IMR-90 (cell line): ENCODE measurements around the gene CYB5R4. TPM values are rescaled to one million over a fixed set of nuclear protein-coding genes. Genes with fewer than 3 reads are reported as not detected.

Source experiments
- ATAC-seq: fragments of 200-7000 bp; cut with Tn5 transposase; 2 replicates; pipeline ENCODE4 v1.9.1; 2020; ENCODE audit warnings: low read depth, mild to moderate bottlenecking, moderate library complexity
- BruUV-seq: library from RNA; stranded (reverse); fragments of 400-500 nt; replicated peaks from 2 replicates; lab custom pipeline; 2021; lab: Mats Ljungman, UMichigan
- CTCF ChIA-PET: fragments of 300-600 bp; formaldehyde crosslinking; extraction: SDS; loops from one replicate; lab custom pipeline; 2021; ENCODE audit warnings: antibody characterized with exemption; lab: Yijun Ruan, JAX
- POLR2A ChIA-PET: fragments of 300-600 bp; sonication (Branson Sonifier 250); formaldehyde crosslinking; loops from one replicate; lab custom pipeline; 2022; ENCODE audit warnings: antibody characterized with exemption; ENCODE audit not compliant: unreplicated experiment; lab: Charles Lee
- DNase-seq: peaks from one replicate; pipeline ENCODE4 v3.0.0; 2013
- H2AFZ ChIP-seq: replicated peaks from 2 replicates; pipeline ENCODE3; 2013; ENCODE audit warnings: low read length, mild to moderate bottlenecking; ENCODE audit not compliant: poor library complexity
- H2AK5ac ChIP-seq: 2 replicates; pipeline ENCODE4 v1.6.1; 2013; ENCODE audit warnings: low read depth, low read length, inconsistent platforms
- H2AK9ac ChIP-seq: replicated peaks from 2 replicates; pipeline ENCODE3; 2013; ENCODE audit warnings: mild to moderate bottlenecking, low read depth, low read length, moderate library complexity; ENCODE audit not compliant: poor library complexity
- H2BK120ac ChIP-seq: 2 replicates; pipeline ENCODE4 v1.6.1; 2013; ENCODE audit warnings: low read depth, low read length, inconsistent platforms
- H2BK15ac ChIP-seq: 3 replicates; pipeline ENCODE4 v1.6.1; 2013; ENCODE audit warnings: low read depth, low read length, inconsistent platforms
- H2BK20ac ChIP-seq: 2 replicates; pipeline ENCODE4 v1.6.1; 2013; ENCODE audit warnings: low read depth, mild to moderate bottlenecking, inconsistent platforms, low read length, moderate library complexity
- H2BK5ac ChIP-seq: 2 replicates; pipeline ENCODE4 v1.6.1; 2013; ENCODE audit warnings: mild to moderate bottlenecking, low read depth, low read length, inconsistent platforms; ENCODE audit not compliant: poor library complexity, severe bottlenecking
- H3K14ac ChIP-seq: replicated peaks from 2 replicates; pipeline ENCODE4 v1.6.1; 2013; ENCODE audit warnings: low read depth, low read length, inconsistent platforms
- H3K18ac ChIP-seq: 2 replicates; pipeline ENCODE4 v1.6.1; 2013; ENCODE audit warnings: low read depth, low read length, control low read depth
- H3K23ac ChIP-seq: 2 replicates; pipeline ENCODE4 v1.6.1; 2013; ENCODE audit warnings: low read depth, low read length, inconsistent platforms
- H3K27ac ChIP-seq: 2 replicates; pipeline ENCODE4 v1.5.1; 2013; ENCODE audit warnings: mild to moderate bottlenecking, control low read depth, low read length; ENCODE audit not compliant: insufficient read depth
- H3K27me3 ChIP-seq: 2 replicates; pipeline ENCODE4 v1.6.1; 2013; ENCODE audit warnings: low read length; ENCODE audit not compliant: control insufficient read depth, insufficient read depth
- H3K36me3 ChIP-seq: 2 replicates; pipeline ENCODE4 v1.6.1; 2013; ENCODE audit warnings: low read length, mixed read lengths; ENCODE audit not compliant: control insufficient read depth, insufficient read depth
- H3K4ac ChIP-seq: 2 replicates; pipeline ENCODE4 v1.6.1; 2013; ENCODE audit warnings: low read depth, low read length, inconsistent platforms
- H3K4me1 ChIP-seq: 2 replicates; pipeline ENCODE4 v1.6.1; 2013; ENCODE audit warnings: low read length, mixed read lengths; ENCODE audit not compliant: control insufficient read depth, insufficient read depth
- H3K4me2 ChIP-seq: 2 replicates; pipeline ENCODE4 v1.6.1; 2013; ENCODE audit warnings: low read depth, mild to moderate bottlenecking, control low read depth, low read length, moderate library complexity
- H3K4me3 ChIP-seq: 2 replicates; pipeline ENCODE4 v1.5.1; 2013; ENCODE audit warnings: low read depth, mild to moderate bottlenecking, control low read depth, low read length, moderate library complexity; ENCODE audit not compliant: insufficient read depth
- H3K56ac ChIP-seq: 2 replicates; pipeline ENCODE4 v1.6.1; 2013; ENCODE audit warnings: low read length, inconsistent platforms; ENCODE audit not compliant: insufficient read depth; ENCODE audit errors: extremely low read depth
- H3K79me1 ChIP-seq, 2 experiments: 2 replicates each; pipeline ENCODE4 v1.6.1; 2013; ENCODE audit warnings: low read length in 2 of 2, inconsistent platforms in 1 of 2, low read depth in 1 of 2
- H3K9ac ChIP-seq: 2 replicates; pipeline ENCODE4 v1.6.1; 2013; ENCODE audit warnings: low read depth, low read length, control low read depth
- H3K9me1 ChIP-seq: 2 replicates; pipeline ENCODE4 v1.6.1; 2013; ENCODE audit warnings: low read length, inconsistent platforms; ENCODE audit not compliant: insufficient read depth
- H3K9me3 ChIP-seq: 2 replicates; pipeline ENCODE4 v1.6.1; 2013; ENCODE audit warnings: low read length; ENCODE audit not compliant: control insufficient read depth, insufficient read depth
- H4K20me1 ChIP-seq: 2 replicates; pipeline ENCODE4 v1.6.1; 2013; ENCODE audit warnings: low read length, inconsistent platforms; ENCODE audit not compliant: insufficient read depth
- H4K5ac ChIP-seq: 2 replicates; pipeline ENCODE4 v1.6.1; 2013; ENCODE audit warnings: mild to moderate bottlenecking, low read depth, low read length, control low read depth
- H4K8ac ChIP-seq, 2 experiments: 2 replicates each; pipeline ENCODE4 v1.6.1; 2013; ENCODE audit warnings: low read depth in 2 of 2, low read length in 2 of 2, control low read depth in 1 of 2, inconsistent platforms in 1 of 2
- H4K91ac ChIP-seq: 2 replicates; pipeline ENCODE4 v1.6.1; 2013; ENCODE audit warnings: low read depth, low read length, inconsistent platforms; ENCODE audit not compliant: insufficient read depth
- CEBPB ChIP-seq: IDR thresholded peaks from 2 replicates; pipeline ENCODE4 v1.6.1; 2012; ENCODE audit warnings: low read depth, low read length, improper control_type of control experiment
- FOS ChIP-seq: fragments of 150-350 bp; IDR thresholded peaks from 2 replicates; pipeline ENCODE4 v1.6.1; 2016; ENCODE audit warnings: low read depth, low read length
- MAZ ChIP-seq: IDR thresholded peaks from 2 replicates; pipeline ENCODE4 v1.6.1; 2012; ENCODE audit warnings: low read depth, mild to moderate bottlenecking, low read length, improper control_type of control experiment, moderate library complexity, borderline replicate concordance
- MXI1 ChIP-seq: IDR thresholded peaks from 2 replicates; pipeline ENCODE4 v1.6.1; 2012; ENCODE audit warnings: low read depth, mild to moderate bottlenecking, low read length, moderate library complexity, borderline replicate concordance
- NFE2L2 ChIP-seq: fragments of 150-350 bp; IDR thresholded peaks from 2 replicates; pipeline ENCODE4 v1.6.1; 2016; ENCODE audit warnings: low read depth, mild to moderate bottlenecking, low read length
- POLR2A ChIP-seq: IDR thresholded peaks from 2 replicates; pipeline ENCODE4 v1.6.1; 2012; ENCODE audit warnings: mild to moderate bottlenecking, low read depth, low read length
- RAD21 ChIP-seq: IDR thresholded peaks from 2 replicates; pipeline ENCODE4 v1.6.1; 2012; ENCODE audit warnings: low read length, improper control_type of control experiment
- RCOR1 ChIP-seq: IDR thresholded peaks from 2 replicates; pipeline ENCODE4 v1.6.1; 2012; ENCODE audit warnings: mild to moderate bottlenecking, low read length, improper control_type of control experiment; ENCODE audit not compliant: insufficient replicate concordance
- WGBS, 2 experiments: methylation state at CpG; one replicate each; pipeline versions ENCODE4 v1.1.5 to v1.1.7; 2013; ENCODE audit warnings: missing lambda C conversion rate in 2 of 2; ENCODE audit not compliant: insufficient read length in 1 of 2; ENCODE audit errors: extremely low coverage in 2 of 2; 5-methylcytosine and 5-hydroxymethylcytosine counted together
- dilution Hi-C: fragments of 300-500 bp; cut with HindIII; formaldehyde crosslinking; loops from one replicate; pipeline ENCODE4 v1.14.3; 2018; ENCODE audit warnings: low sequenced_read_pairs; ENCODE audit not compliant: unreplicated experiment
- in situ Hi-C: fragments of 300-500 bp; cut with MboI; formaldehyde crosslinking; loops from 3 replicates; pipeline ENCODE4 v1.14.3; 2019; ENCODE audit warnings: low sequenced_read_pairs, inconsistent platforms, mixed read lengths
- intact Hi-C: fragments of 100-400 bp; cut with micrococcal nuclease; formaldehyde crosslinking; loops from 2 replicates; pipeline ENCODE4 v1.10.0; 2022
- polyA plus RNA-seq, 3 experiments: library from polyadenylated mRNA; depleted of rRNA; stranded (reverse); fragments of >200 nt; gene quantifications; 2 replicates each; pipeline ENCODE4 v1.2.3, GENCODE V29; 2012; ENCODE audit warnings: low replicate concordance in 1 of 3
- total RNA-seq: library from RNA; depleted of rRNA; stranded (reverse); fragments of >200 nt; gene quantifications from 2 replicates; pipeline ENCODE4 v1.2.3, GENCODE V29; 2012
- TF ChIP-seq, protein P1 (sequence below): fragments of 150-350 bp; IDR thresholded peaks from 2 replicates; pipeline ENCODE4 v1.6.1; 2016; ENCODE audit warnings: low read depth, mild to moderate bottlenecking, low read length, moderate library complexity, borderline replicate concordance

Gene CYB5R4
- total and polyA plus RNA-seq, 2 of the 4 experiments (the other 2 are of a cell fraction) = 3.2 to 6.1 TPM

DNA sequence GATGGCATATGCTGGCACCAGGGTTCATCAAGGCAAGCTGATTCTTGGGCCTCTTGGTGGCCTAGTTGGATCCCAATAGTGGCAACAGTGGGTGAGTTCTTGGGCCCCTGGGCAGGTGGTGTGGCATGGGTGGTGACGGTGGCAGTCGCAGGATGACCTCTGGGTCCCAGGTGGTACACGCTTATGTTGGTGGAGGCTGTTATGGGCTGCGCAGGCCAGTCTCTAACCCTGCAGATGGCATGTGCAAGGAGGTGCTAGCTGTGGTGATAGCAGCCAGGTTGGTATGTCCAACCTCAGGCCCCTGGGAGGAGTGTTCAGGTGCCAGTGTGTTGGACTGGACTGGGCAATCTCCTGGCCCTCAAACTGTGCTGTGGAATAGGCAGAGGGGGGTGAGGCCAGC is 46.2 kb downstream of the CYB5R4 start:
- ATAC-seq = no peak
- Histone ChIP-seq H3K56ac (no peak overlapping the region), H3K27me3 (no peaks in the 10 kb centered on the region), H3K23ac (no peak overlapping the region), H3K4me1 (peaks cover 1% of the 10 kb centered on the region; the same call in 1 of the 2 replicates), H2AK9ac (peak overlapping the region; percentile 50), H3K4ac (no peak overlapping the region), H3K18ac (no peak overlapping the region), H2AFZ (no peak overlapping the region), H3K36me3 (no peaks in the 10 kb centered on the region), H3K9ac (no peak overlapping the region), H2BK5ac (no peak overlapping the region), H3K9me3 (no peaks in the 10 kb centered on the region), H3K9me1 (peaks cover 7% of the 10 kb centered on the region; the same call in 1 of the 2 replicates), H3K79me1 (peaks cover 16 to 20% of the 10 kb centered on the region in 2 experiments), H2AK5ac (no peak overlapping the region), H4K8ac (no peak overlapping the region), H4K20me1 (peaks cover 11% of the 10 kb centered on the region; the same call in 1 of the 2 replicates), H3K4me2 (no peak overlapping the region), H3K14ac (no peak overlapping the region), H3K4me3 (no peak overlapping the region), H2BK20ac (no peak overlapping the region), H2BK15ac (no peak overlapping the region), H3K27ac (no peak overlapping the region), H4K5ac (no peak overlapping the region), H4K91ac (no peak overlapping the region), H2BK120ac (no peak overlapping the region)
- intact Hi-C loops (no loop called here), dilution Hi-C loops (no loop called here), in situ Hi-C loops (no loop called here)
- no peak for TF ChIP-seq POLR2A
- no peak for TF ChIP-seq FOS
- TF ChIP-seq, protein P1, sequence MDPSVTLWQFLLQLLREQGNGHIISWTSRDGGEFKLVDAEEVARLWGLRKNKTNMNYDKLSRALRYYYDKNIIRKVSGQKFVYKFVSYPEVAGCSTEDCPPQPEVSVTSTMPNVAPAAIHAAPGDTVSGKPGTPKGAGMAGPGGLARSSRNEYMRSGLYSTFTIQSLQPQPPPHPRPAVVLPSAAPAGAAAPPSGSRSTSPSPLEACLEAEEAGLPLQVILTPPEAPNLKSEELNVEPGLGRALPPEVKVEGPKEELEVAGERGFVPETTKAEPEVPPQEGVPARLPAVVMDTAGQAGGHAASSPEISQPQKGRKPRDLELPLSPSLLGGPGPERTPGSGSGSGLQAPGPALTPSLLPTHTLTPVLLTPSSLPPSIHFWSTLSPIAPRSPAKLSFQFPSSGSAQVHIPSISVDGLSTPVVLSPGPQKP = no peak
- no peak for TF ChIP-seq NFE2L2
- TF ChIP-seq RAD21 = no peak
- no peak for TF ChIP-seq MAZ
- TF ChIP-seq RCOR1 = no peak
- no peak for TF ChIP-seq MXI1
- TF ChIP-seq CEBPB = no peak
- DNase-seq = no peak
- ChIA-PET CTCF (no interaction called here), POLR2A (no interaction called here)
- WGBS, 2 experiments = no CpG with 5 or more reads among the region's 4 CpGs
- no TSS peak for BruUV-seq
